Astrocyte (in vitro differentiated cells and primary cell): ENCODE measurements around the gene CASP2. TPM values are rescaled to one million over a fixed set of nuclear protein-coding genes. Genes with fewer than 3 reads are reported as not detected.

Source experiments
- DNase-seq: peaks from one replicate; pipeline ENCODE4 v3.0.0-alpha.2; 2010; ENCODE audit warnings: low read depth
- FAIRE-seq: peaks from 2 replicates; lab custom pipeline; 2011; peaks lifted over from hg19 to GRCh38; lab: Jason Lieb, UNC
- H2AFZ ChIP-seq: 2 replicates; pipeline ENCODE4 v1.6.0; 2012; ENCODE audit warnings: low read depth, low read length, inconsistent platforms
- H3K27ac ChIP-seq: 2 replicates; pipeline ENCODE4 v1.5.1; 2011; ENCODE audit warnings: low read depth, low read length, inconsistent platforms
- H3K27me3 ChIP-seq: 2 replicates; pipeline ENCODE4 v1.6.0; 2011; ENCODE audit warnings: low read length, inconsistent platforms; ENCODE audit not compliant: insufficient read depth
- H3K36me3 ChIP-seq: 2 replicates; pipeline ENCODE4 v1.5.1; 2011; ENCODE audit warnings: low read length, inconsistent platforms; ENCODE audit not compliant: insufficient read depth
- H3K4me1 ChIP-seq: 2 replicates; pipeline ENCODE4 v1.5.1; 2011; ENCODE audit warnings: low read length, inconsistent platforms; ENCODE audit not compliant: insufficient read depth
- H3K4me2 ChIP-seq: 2 replicates; pipeline ENCODE4 v1.6.0; 2012; ENCODE audit warnings: low read length, inconsistent platforms
- H3K4me3 ChIP-seq: 2 replicates; pipeline ENCODE4 v1.5.1; 2011; ENCODE audit warnings: low read depth, mild to moderate bottlenecking, low read length, inconsistent platforms; ENCODE audit not compliant: insufficient read depth
- H3K79me2 ChIP-seq: 2 replicates; pipeline ENCODE4 v1.6.0; 2012; ENCODE audit warnings: mild to moderate bottlenecking, low read length, inconsistent platforms; ENCODE audit not compliant: insufficient read depth
- H3K9ac ChIP-seq: 2 replicates; pipeline ENCODE4 v1.6.0; 2012; ENCODE audit warnings: mild to moderate bottlenecking, low read length, inconsistent platforms
- H3K9me3 ChIP-seq: 2 replicates; pipeline ENCODE4 v1.5.1; 2012; ENCODE audit warnings: low read depth, mild to moderate bottlenecking, low read length, inconsistent platforms; ENCODE audit not compliant: insufficient read depth
- H4K20me1 ChIP-seq: 2 replicates; pipeline ENCODE4 v1.6.0; 2012; ENCODE audit warnings: low read length, inconsistent platforms; ENCODE audit not compliant: insufficient read depth
- H3K27ac Mint-ChIP-seq: one replicate; pipeline ENCODE4 v1.8.0; 2021; ENCODE audit warnings: mild to moderate bottlenecking, mixed read lengths; ENCODE audit not compliant: unreplicated experiment
- H3K27me3 Mint-ChIP-seq: one replicate; pipeline ENCODE4 v1.8.0; 2021; ENCODE audit warnings: low read depth, mixed read lengths; ENCODE audit not compliant: unreplicated experiment
- H3K36me3 Mint-ChIP-seq: one replicate; pipeline ENCODE4 v1.8.0; 2021; ENCODE audit warnings: low read depth, mixed read lengths; ENCODE audit not compliant: unreplicated experiment
- H3K4me1 Mint-ChIP-seq: one replicate; pipeline ENCODE4 v1.8.0; 2021; ENCODE audit warnings: low read depth, mixed read lengths; ENCODE audit not compliant: unreplicated experiment
- H3K4me3 Mint-ChIP-seq: one replicate; pipeline ENCODE4 v1.8.0; 2021; ENCODE audit warnings: mild to moderate bottlenecking, moderate library complexity, mixed read lengths; ENCODE audit not compliant: unreplicated experiment
- H3K9me3 Mint-ChIP-seq: one replicate; pipeline ENCODE4 v1.8.0; 2021; ENCODE audit warnings: mild to moderate bottlenecking, mixed read lengths; ENCODE audit not compliant: unreplicated experiment
- EZH2 ChIP-seq: IDR thresholded peaks from 2 replicates; pipeline ENCODE4 v1.6.1; 2012; ENCODE audit warnings: mild to moderate bottlenecking, low read length, inconsistent platforms; ENCODE audit not compliant: insufficient read depth
- total RNA-seq: library from RNA; stranded (reverse); gene quantifications from 2 replicates; pipeline ENCODE4 v1.2.1, GENCODE V29; 2021
- TF ChIP-seq, protein P1 (sequence below): IDR thresholded peaks from 2 replicates; pipeline ENCODE4 v1.5.1; 2011; ENCODE audit warnings: low read depth, mild to moderate bottlenecking, inconsistent platforms, low read length, moderate library complexity; ENCODE audit not compliant: insufficient read depth

The CASP2 gene
- total RNA-seq, 1 donor from 2014 or later = 38.0 TPM

DNA sequence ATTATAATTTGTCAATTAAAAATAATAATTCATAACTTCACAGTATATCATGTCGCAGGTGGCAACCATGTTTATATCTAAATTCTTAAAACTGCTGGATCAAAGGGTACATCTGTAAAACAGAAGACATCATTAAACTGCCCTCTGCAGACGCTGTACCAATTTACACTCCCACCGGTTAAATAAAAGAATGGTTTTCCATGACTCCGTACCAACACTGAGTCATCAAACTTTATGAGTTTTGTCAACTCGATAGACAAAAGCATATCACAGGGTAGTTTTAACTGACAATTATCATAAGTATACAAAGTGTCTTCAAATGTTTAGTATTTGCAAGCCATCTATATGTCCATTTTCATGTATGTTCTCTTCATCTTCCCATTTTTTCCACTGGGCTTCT is 30.6 kb upstream of the CASP2 start:
- Histone ChIP-seq H3K4me3 (no peak overlapping the region), H2AFZ (no peak overlapping the region), H4K20me1 (no peaks in the 10 kb centered on the region), H3K9me3 (no peaks in the 10 kb centered on the region), H3K9ac (no peak overlapping the region), H3K79me2 (no peaks in the 10 kb centered on the region), H3K27ac (no peak overlapping the region), H3K27me3 (no peaks in the 10 kb centered on the region), H3K36me3 (no peaks in the 10 kb centered on the region), H3K4me1 (no peaks in the 10 kb centered on the region), H3K4me2 (no peak overlapping the region)
- DNase-seq (no peak), FAIRE-seq (no peak)
- no peak overlapping the region for H3K27ac Mint-ChIP-seq
- H3K36me3 Mint-ChIP-seq = no peaks in the 10 kb centered on the region
- H3K9me3 Mint-ChIP-seq = no peaks in the 10 kb centered on the region
- H3K4me3 Mint-ChIP-seq = no peak overlapping the region
- peaks cover 2% of the 10 kb centered on the region for H3K27me3 Mint-ChIP-seq
- TF ChIP-seq EZH2 = no peak
- TF ChIP-seq, protein P1, sequence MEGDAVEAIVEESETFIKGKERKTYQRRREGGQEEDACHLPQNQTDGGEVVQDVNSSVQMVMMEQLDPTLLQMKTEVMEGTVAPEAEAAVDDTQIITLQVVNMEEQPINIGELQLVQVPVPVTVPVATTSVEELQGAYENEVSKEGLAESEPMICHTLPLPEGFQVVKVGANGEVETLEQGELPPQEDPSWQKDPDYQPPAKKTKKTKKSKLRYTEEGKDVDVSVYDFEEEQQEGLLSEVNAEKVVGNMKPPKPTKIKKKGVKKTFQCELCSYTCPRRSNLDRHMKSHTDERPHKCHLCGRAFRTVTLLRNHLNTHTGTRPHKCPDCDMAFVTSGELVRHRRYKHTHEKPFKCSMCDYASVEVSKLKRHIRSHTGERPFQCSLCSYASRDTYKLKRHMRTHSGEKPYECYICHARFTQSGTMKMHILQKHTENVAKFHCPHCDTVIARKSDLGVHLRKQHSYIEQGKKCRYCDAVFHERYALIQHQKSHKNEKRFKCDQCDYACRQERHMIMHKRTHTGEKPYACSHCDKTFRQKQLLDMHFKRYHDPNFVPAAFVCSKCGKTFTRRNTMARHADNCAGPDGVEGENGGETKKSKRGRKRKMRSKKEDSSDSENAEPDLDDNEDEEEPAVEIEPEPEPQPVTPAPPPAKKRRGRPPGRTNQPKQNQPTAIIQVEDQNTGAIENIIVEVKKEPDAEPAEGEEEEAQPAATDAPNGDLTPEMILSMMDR = no peak
- no peaks in the 10 kb centered on the region for H3K4me1 Mint-ChIP-seq

DNA sequence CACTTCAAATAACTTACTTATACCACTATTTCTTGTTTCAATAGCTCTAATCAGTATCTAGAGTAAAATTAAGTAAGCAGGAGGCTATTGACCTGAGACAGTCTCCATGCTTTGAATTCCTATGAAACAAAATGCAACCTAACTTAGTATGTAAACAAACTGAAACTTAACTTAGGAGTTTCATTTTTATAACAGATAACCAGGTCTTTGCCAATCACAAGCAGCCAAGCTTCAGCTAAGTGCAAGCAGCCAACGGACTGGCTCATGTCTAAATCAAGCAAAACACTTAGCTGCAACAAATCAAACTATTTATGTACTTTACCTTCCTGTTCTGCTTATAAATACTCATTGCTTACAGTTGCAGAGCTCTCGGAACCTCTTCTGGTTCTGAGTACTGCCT is 29.3 kb upstream of the CASP2 start:
- H4K20me1 ChIP-seq = no peaks in the 10 kb centered on the region
- FAIRE-seq = no peak
- TF ChIP-seq EZH2 = no peak
- TF ChIP-seq, protein P1 = no peak
- H3K4me1 ChIP-seq = no peaks in the 10 kb centered on the region
- no peak for DNase-seq
- H3K27me3 ChIP-seq = no peaks in the 10 kb centered on the region
- peaks cover 4% of the 10 kb centered on the region for H3K79me2 ChIP-seq
- H3K4me2 ChIP-seq = no peak overlapping the region
- no peaks in the 10 kb centered on the region for H3K9me3 ChIP-seq
- no peaks in the 10 kb centered on the region for H3K9me3 Mint-ChIP-seq
- no peaks in the 10 kb centered on the region for H3K36me3 ChIP-seq
- no peaks in the 10 kb centered on the region for H3K4me1 Mint-ChIP-seq
- H3K27ac ChIP-seq = no peak overlapping the region
- H3K4me3 Mint-ChIP-seq = no peak overlapping the region
- H3K9ac ChIP-seq = no peak overlapping the region
- no peak overlapping the region for H2AFZ ChIP-seq
- peaks cover 2% of the 10 kb centered on the region for H3K27me3 Mint-ChIP-seq
- H3K4me3 ChIP-seq = no peak overlapping the region
- no peak overlapping the region for H3K27ac Mint-ChIP-seq
- H3K36me3 Mint-ChIP-seq = no peaks in the 10 kb centered on the region

DNA sequence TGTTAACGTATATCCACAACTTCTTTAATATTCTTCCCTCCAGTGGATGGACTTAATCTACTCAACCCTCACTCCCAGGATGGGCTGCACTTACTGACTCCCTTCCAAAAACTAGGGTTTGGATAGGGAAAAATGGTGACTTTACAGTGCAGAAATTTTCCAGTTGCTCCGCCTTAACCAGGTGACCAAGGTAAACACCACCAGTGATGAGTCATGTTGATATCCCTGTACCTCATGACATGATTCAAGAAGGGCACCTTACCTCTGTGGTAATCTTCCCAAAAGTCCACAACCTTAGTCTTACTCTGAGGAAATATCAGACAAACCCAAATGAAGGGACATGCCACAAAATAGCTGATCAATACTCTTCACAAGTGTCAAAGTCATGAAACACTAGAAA is 28.4 kb upstream of the CASP2 start:
- FAIRE-seq (no peak), DNase-seq (no peak)
- Mint-ChIP-seq H3K4me1 (peaks cover 4% of the 10 kb centered on the region), H3K4me3 (no peak overlapping the region), H3K27me3 (peaks cover 2% of the 10 kb centered on the region), H3K36me3 (no peaks in the 10 kb centered on the region), H3K27ac (no peak overlapping the region), H3K9me3 (no peaks in the 10 kb centered on the region)
- H2AFZ ChIP-seq = no peak overlapping the region
- H3K4me3 ChIP-seq = no peak overlapping the region
- H3K36me3 ChIP-seq = no peaks in the 10 kb centered on the region
- no peak for TF ChIP-seq EZH2
- TF ChIP-seq, protein P1 = no peak
- H3K4me2 ChIP-seq = no peak overlapping the region
- H3K9me3 ChIP-seq = no peaks in the 10 kb centered on the region
- H3K4me1 ChIP-seq = no peaks in the 10 kb centered on the region
- peaks cover 4% of the 10 kb centered on the region for H3K79me2 ChIP-seq
- H3K27ac ChIP-seq = no peak overlapping the region
- H3K9ac ChIP-seq = no peak overlapping the region
- H3K27me3 ChIP-seq = no peaks in the 10 kb centered on the region
- H4K20me1 ChIP-seq = no peaks in the 10 kb centered on the region
